Subcutaneous adipose tissue (tissue), 4 donors: ENCODE data around the gene LURAP1L. TPM values are rescaled to one million over a fixed set of nuclear protein-coding genes. Genes with fewer than 3 reads are reported as not detected.

Experiments
- CTCF ChIP-seq: fragments of 450-650 bp; IDR thresholded peaks from one replicate; pipeline ENCODE4 v1.5.1; 2016; ENCODE audit warnings: low read depth, mild to moderate bottlenecking, control low read depth, antibody characterized with exemption, moderate library complexity
- total RNA-seq, 4 donors: library from RNA; depleted of rRNA; stranded (reverse); fragments of >200 nt; gene quantifications; one replicate each; pipeline ENCODE4 v1.1.0, GENCODE V29; 2016

The LURAP1L gene
- total RNA-seq, 4 donors from 2014 or later = 12.6 to 22.0 (median 16.7) TPM

- TF ChIP-seq CTCF = no peak
These were observed 10.7 kb upstream of the LURAP1L start for GRCh38 chr9:12764150-12764549.

GRCh38 chr9:12765088-12765798 lies 9.6 kb upstream of the LURAP1L start:
- TF ChIP-seq CTCF = no peak

- no peak for TF ChIP-seq CTCF
These were observed 8.5 kb upstream of the LURAP1L start for GRCh38 chr9:12766357-12766756.

GRCh38 chr9:12770261-12770660 lies 4.6 kb upstream of the LURAP1L start:
- TF ChIP-seq CTCF = no peak

GRCh38 chr9:12771891-12772290 lies 2.9 kb upstream of the LURAP1L start:
- no peak for TF ChIP-seq CTCF

GRCh38 chr9:12773562-12773961 lies 1.3 kb upstream of the LURAP1L start:
- no peak for TF ChIP-seq CTCF

- no peak for TF ChIP-seq CTCF
These were observed 1.1 kb downstream of the LURAP1L start for GRCh38 chr9:12775679-12776512.
